ENCODE measurements around the gene PSG2.
"Not testable (repeated sequence)": the region's sequence is repeated elsewhere in the genome, so short reads cannot be mapped to it uniquely, and the experiment has no call there.

- TF ChIP-seq CTCF, POLR2A (IDR thresholded peaks at IDR 0.05): not testable (repeated sequence)
These were observed 32.1 kb upstream of the PSG2 start for GRCh38 chr19:43114626-43115025.
